Memory B cell (primary cell): ENCODE measurements around the gene FOXL2NB.
"Not testable (repeated sequence)": the region's sequence is repeated elsewhere in the genome, so short reads cannot be mapped to it uniquely, and the experiment has no call there.

Source experiments
- ATAC-seq: fragments of 150-1000 bp; cut with Tn5 transposase; 2 replicates; pipeline ENCODE4 v1.10.0; 2021; ENCODE audit warnings: low read depth, mild to moderate bottlenecking, moderate library complexity
- DNase-seq, 2 donors: peaks; one replicate each; pipeline ENCODE4 v3.0.0; 2022; ENCODE audit warnings: low spot score in 2 of 2
- H3K27ac Mint-ChIP-seq: one replicate; pipeline ENCODE4 v1.8.0; 2022; ENCODE audit warnings: mild to moderate bottlenecking, moderate library complexity, mixed read lengths
- H3K27me3 Mint-ChIP-seq: one replicate; pipeline ENCODE4 v1.8.0; 2022; ENCODE audit warnings: mixed read lengths
- H3K36me3 Mint-ChIP-seq: one replicate; pipeline ENCODE4 v1.8.0; 2022; ENCODE audit warnings: mild to moderate bottlenecking, mixed read lengths
- H3K4me1 Mint-ChIP-seq: one replicate; pipeline ENCODE4 v1.8.0; 2022; ENCODE audit warnings: mixed read lengths
- H3K4me3 Mint-ChIP-seq: one replicate; pipeline ENCODE4 v1.8.0; 2022; ENCODE audit warnings: mild to moderate bottlenecking, moderate library complexity, mixed read lengths
- H3K9me3 Mint-ChIP-seq: one replicate; pipeline ENCODE4 v1.8.0; 2022; ENCODE audit warnings: mixed read lengths

The FOXL2NB gene

DNA sequence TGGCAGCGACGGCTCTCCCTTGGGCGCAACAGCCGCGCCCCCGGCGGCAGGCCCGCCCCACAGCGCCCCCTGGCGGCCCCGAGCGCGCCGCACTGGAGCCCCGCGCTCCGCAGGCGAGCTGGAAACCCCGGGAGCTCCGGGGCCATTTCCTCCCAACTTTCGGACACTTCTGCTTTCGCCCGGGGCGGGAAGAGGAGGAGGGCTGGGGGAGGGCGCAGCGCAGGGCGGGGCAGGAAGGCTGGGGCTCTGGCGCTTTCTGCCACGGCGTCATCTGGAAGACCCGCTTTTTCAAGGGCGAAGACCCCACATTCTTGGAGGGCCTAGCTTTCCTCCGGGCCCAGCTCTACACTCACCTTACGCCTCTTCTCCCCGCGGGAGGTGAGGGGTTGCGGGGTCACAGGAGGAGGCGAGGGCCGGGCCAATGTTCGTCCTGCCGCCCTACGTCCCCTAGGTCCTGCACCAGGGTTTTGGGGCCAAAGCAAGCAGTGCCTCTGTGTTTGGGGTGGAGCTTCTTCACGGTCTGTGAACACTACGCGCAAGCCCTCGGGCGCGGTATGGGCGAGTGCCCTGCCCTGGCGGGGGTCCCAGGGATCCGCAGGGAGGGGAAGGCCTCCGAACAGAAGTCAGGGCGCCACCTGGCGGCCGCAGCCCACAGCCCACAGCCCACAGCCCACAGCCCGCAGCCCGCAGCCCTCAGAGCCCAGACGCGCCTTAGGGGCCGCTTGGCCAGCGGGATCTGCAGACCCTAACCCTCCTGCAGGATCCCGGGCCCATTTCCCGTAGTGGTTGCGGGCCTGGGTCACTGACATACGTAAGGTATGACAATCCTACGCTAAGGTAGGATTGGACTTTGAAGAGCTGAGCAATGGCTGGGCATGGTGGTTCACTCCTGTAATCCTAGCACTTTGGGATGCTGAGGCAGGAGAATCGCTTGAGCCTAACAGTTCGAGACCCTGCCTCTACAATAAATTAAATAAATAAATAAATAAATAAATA lies 31.2 kb upstream of the FOXL2NB start:
- peak; percentile 85 to 92 for DNase-seq
- peak; percentile 84 for ATAC-seq
- H3K4me1 Mint-ChIP-seq: peaks cover 6% of the 10 kb centered on the region
- no peaks in the 10 kb centered on the region for H3K36me3 Mint-ChIP-seq
- H3K27me3 Mint-ChIP-seq: peaks cover 2% of the 10 kb centered on the region
- H3K27ac Mint-ChIP-seq: peak overlapping the region; percentile 76
- H3K4me3 Mint-ChIP-seq: peak overlapping the region; percentile 91
- H3K9me3 Mint-ChIP-seq: no peaks in the 10 kb centered on the region

DNA sequence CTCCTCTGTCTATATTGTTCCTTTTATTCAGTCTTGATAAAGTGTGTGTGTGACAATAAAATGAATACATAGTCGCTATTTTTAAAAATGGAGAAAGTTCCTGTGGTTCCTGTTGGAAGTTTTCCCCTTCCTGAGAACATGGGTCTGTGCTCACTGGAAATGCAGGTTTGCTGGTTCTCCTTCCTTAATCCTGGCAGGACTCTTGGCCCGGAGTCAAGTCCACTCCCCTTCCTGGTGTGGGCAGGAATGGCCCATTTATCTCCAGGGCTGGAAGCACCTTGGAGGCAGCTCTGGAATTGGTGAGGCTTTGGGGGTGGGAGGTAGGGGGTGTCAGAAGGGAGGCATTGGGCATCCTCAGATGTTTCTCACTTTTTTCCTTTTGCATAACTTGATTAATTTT lies 30.2 kb upstream of the FOXL2NB start:
- Mint-ChIP-seq H3K4me1 (peaks cover 6% of the 10 kb centered on the region), H3K4me3 (no peak overlapping the region)

DNA sequence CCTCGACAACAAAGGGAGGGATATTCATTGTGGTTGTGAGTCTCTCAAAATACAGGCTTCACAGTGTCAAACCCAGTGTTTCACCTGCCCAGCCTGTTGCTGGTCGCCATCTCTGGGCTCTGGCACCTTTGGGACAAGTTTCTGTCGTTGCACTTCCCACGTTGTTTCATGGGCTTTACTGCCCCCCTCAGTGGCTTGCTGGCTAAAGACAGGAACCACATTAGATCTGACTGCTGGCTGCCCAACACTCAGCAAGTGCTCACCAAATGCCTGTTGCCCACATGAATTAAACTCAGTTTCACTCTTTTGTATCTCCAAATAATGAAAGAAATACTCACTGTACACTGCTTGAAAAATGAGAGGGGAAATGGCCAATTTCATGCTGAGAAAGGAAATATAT lies 27.7 kb upstream of the FOXL2NB start:
- H3K36me3 Mint-ChIP-seq: no peaks in the 10 kb centered on the region

More for the DNA sequence above, 30.2 kb upstream of the FOXL2NB start:
- DNase-seq: no peak
- Mint-ChIP-seq H3K36me3 (no peaks in the 10 kb centered on the region), H3K27ac (no peak overlapping the region), H3K9me3 (no peaks in the 10 kb centered on the region), H3K27me3 (peaks cover 2% of the 10 kb centered on the region)
- ATAC-seq: no peak

DNA sequence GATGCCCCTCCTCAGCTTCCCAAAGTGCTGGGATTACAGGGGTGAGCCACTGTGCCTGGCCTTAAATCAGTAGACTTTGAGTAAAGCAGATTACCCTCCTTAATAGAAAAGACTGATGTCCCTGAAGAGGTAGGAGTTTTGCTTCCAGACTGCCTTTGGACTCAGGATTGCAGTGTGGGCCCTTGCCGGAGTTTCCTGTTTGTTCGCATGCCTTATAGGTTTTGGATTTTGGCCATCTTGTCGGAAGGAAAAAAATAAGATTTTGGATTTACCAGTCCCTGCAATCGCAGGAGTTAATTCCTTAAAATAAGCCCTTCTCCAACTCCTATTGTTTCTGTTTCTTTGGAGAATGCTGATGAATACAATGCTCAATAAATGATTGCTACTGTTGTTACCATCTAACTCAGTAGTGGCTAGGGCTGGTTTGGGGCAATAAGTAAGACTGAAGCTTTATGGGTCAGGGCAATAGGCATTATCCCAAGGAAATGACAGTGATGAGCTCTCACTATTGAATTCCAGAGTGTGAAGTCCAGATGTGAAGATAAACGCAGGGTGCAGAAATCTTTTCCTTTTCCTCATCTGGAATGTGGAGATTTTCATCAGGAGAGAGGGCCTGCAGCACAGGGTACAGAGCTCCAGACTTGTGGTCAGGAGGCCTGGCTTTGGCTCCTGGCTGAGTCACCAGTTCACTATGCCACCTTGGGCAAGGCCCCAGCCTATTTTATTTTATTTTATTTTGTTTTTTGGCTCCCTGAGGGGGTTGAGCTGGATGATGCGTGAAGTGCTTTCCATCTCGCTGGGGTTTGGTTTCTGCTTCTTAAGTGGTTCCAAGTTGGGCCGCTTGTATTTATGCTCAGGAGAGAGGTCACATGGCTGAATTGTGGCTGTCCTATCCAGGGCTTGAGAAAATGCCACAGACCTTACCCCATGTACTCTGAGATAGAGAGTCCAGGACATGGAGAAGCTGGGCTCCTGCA lies 25.4 kb upstream of the FOXL2NB start:
- Mint-ChIP-seq H3K4me1 (no peaks in the 10 kb centered on the region), H3K9me3 (no peaks in the 10 kb centered on the region), H3K27me3 (peaks cover 6% of the 10 kb centered on the region), H3K36me3 (no peaks in the 10 kb centered on the region), H3K4me3 (no peak overlapping the region), H3K27ac (no peak overlapping the region)
- DNase-seq (no peak), ATAC-seq (no peak)

More for the DNA sequence above, 27.7 kb upstream of the FOXL2NB start:
- Mint-ChIP-seq H3K4me1 (peaks cover 6% of the 10 kb centered on the region), H3K27me3 (peaks cover 4% of the 10 kb centered on the region), H3K4me3 (no peak overlapping the region), H3K9me3 (no peaks in the 10 kb centered on the region), H3K27ac (no peak overlapping the region)
- ATAC-seq: no peak
- DNase-seq: no peak

DNA sequence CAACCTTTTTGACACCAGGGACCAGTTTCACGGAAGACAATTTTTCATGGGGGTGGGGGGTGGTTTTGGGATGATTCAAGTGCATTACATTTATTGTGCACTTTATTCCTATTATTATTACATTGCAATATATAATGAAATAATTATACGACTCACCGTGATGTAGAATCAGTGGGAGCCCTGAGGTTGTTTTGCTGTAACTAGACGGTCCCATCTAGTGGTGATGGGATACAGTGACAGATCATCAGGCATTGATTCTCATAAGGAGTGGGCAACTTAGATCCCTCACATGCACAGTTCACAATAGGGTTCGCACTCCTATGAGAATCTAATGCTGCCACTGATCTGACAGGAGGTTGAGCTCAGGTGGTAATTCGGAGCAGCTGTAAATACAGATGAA lies 24.6 kb upstream of the FOXL2NB start:
- not testable (repeated sequence) for ATAC-seq, H3K27ac Mint-ChIP-seq

DNA sequence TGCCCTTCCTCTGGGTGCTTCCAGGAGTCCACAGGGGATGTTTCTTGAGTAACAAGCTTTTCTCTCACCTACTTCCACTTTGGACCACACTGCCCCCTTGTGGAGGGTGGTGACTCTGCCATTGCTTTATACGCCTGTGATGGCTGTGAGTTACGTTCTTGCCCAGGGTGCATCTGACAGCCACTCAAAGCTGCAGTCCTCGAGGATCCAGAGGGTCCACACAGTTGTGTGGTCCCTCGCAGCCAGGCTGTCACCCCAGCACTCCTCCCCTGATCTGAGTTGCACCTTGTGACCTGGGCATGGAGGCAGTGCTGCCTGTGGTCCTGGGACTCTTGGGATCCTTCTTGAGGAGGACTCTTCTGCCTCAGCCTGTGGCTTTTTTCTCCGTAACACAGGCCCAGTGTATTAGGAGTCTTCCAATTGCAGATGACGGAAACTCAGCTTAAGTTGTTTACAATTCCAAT lies 23.5 kb upstream of the FOXL2NB start:
- H3K27me3 Mint-ChIP-seq: peaks cover 6% of the 10 kb centered on the region
- no peak overlapping the region for H3K27ac Mint-ChIP-seq
- peak; percentile 83 to 87 for DNase-seq
- H3K36me3 Mint-ChIP-seq: no peaks in the 10 kb centered on the region
- no peaks in the 10 kb centered on the region for H3K9me3 Mint-ChIP-seq
- H3K4me1 Mint-ChIP-seq: no peaks in the 10 kb centered on the region
- no peak overlapping the region for H3K4me3 Mint-ChIP-seq
- ATAC-seq: peak; percentile 95

More for the DNA sequence above, 24.6 kb upstream of the FOXL2NB start:
- not testable (repeated sequence) for H3K4me3 Mint-ChIP-seq, DNase-seq, H3K36me3 Mint-ChIP-seq, H3K4me1 Mint-ChIP-seq, H3K27me3 Mint-ChIP-seq, H3K9me3 Mint-ChIP-seq

DNA sequence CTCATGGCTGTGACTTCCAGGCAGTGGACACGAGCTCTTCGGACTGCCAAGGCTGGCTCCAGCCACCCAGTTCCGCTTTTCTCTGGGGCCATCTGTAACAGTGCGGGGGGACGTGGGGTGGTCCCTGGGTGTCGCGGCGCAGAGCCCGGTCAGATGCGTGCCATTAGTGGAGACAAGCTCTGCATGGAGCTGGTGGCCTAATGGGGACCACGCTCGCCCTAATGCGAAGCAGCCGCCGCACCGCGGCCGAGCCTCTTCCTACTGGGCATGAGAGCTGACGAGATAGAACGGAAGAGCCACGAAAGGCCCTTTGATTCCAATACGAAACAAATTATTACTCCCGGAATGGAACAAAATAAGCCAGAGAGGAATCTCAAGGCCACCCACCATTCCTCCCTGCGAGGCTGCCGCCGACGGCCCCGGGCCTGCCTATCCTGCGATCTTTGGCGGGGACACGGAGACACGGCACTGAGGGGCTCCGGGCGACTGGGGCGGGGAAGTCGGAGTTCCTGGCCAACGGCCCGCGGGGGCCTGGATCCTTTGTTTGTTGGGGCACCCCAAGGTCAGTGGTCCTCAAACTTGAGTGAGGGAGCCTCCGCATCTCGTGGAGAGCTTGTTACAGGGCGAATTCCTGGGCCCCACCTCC lies 18.2 kb upstream of the FOXL2NB start:
- peaks cover 6% of the 10 kb centered on the region for H3K27me3 Mint-ChIP-seq

DNA sequence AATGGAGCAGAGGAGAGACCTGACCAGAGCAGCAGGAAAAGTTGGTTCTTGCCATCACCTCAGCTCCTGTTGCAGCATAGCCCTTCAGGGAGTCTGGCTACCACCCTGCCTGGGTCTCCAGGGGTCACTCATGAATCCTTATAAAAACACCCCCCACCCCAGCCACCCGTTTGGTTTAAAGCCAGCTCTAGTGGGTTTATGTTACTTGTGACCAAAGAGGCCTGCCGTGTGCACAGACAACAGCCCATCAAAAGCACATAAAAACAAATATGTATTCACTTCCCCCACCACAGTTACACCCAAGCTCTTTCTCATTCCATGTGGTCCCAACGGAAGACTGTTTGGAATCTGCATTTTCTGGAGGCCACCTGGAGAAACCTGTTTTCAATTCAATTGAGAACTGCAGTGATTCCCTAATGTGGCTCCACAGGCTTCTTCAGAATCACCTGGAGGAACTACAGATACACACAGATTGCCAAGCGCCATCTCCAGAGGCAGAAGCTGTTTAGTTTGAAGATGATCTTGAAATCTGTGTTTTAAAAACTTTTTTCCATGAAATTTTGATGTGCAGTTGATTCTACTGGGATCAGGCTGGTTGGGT lies 13.8 kb upstream of the FOXL2NB start:
- ATAC-seq: no peak
- Mint-ChIP-seq H3K9me3 (no peaks in the 10 kb centered on the region), H3K4me1 (peaks cover 9% of the 10 kb centered on the region), H3K27me3 (peaks cover 25% of the 10 kb centered on the region), H3K4me3 (no peak overlapping the region), H3K36me3 (no peaks in the 10 kb centered on the region), H3K27ac (no peak overlapping the region)
- DNase-seq: no peak

More for the DNA sequence above, 18.2 kb upstream of the FOXL2NB start:
- Mint-ChIP-seq H3K27ac (no peak overlapping the region), H3K4me3 (no peak overlapping the region), H3K36me3 (no peaks in the 10 kb centered on the region), H3K4me1 (no peaks in the 10 kb centered on the region), H3K9me3 (no peaks in the 10 kb centered on the region)
- ATAC-seq (no peak), DNase-seq (no peak)

DNA sequence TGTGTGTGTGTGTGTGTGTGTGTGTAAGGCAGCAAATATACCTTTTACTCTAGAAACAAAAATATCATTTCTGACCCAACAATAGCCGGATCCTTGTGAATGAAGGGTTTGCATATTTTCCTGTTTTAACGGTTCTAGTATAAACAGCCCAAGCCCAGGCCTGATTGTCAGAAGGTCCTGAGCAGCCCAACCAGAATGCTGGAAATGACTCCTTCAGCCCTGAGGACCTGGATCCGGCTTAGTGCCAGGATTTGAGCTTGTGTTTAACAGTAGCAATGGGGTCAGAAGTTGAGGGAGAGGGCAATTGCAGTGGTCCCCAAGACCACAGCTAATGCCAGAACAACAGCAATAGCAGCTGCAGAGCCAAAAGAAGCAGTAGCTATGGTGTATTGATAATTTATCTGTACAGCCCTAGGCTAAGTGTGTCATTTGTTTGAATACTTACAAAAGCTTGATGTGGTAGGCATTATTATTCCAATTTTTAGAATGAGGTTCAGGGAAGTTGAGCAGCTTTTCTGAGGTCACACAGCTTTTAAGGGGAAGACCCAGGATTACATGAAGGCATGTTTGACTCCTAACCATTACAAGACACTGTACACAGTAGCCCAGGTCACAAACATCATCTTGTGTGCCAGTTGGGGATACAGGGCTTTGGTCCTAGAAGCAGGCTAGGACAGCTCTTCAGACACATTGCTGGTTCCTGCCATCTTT lies 12.9 kb upstream of the FOXL2NB start:
- H3K27me3 Mint-ChIP-seq: peaks cover 30% of the 10 kb centered on the region
- H3K9me3 Mint-ChIP-seq: no peaks in the 10 kb centered on the region
- no peak overlapping the region for H3K27ac Mint-ChIP-seq
- no peak overlapping the region for H3K4me3 Mint-ChIP-seq
- H3K4me1 Mint-ChIP-seq: peaks cover 9% of the 10 kb centered on the region
- ATAC-seq: no peak
- no peaks in the 10 kb centered on the region for H3K36me3 Mint-ChIP-seq
- no peak for DNase-seq

DNA sequence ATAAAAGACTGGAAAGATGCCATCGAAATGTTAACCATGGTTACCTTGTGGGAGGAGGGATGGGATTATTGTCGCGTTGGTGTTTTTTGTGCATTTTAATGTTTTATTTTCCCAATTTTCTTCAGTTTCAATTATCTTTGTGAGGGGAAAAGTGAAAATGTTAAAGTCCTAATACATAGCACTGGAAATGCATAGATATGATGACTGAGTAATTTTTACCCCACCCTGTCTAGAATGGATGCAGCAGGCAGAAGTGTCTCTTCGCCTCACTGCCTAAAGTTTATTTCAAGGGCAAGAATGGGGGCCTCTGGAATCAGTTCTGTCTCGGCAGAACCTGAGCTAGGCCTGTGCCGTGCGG lies 11.5 kb upstream of the FOXL2NB start:
- Mint-ChIP-seq H3K27ac (no peak overlapping the region), H3K4me3 (peak overlapping the region; percentile 75), H3K27me3 (peaks cover 29% of the 10 kb centered on the region), H3K4me1 (peaks cover 9% of the 10 kb centered on the region), H3K36me3 (no peaks in the 10 kb centered on the region), H3K9me3 (no peaks in the 10 kb centered on the region)
- no peak for DNase-seq
- peak; percentile 8 for ATAC-seq

DNA sequence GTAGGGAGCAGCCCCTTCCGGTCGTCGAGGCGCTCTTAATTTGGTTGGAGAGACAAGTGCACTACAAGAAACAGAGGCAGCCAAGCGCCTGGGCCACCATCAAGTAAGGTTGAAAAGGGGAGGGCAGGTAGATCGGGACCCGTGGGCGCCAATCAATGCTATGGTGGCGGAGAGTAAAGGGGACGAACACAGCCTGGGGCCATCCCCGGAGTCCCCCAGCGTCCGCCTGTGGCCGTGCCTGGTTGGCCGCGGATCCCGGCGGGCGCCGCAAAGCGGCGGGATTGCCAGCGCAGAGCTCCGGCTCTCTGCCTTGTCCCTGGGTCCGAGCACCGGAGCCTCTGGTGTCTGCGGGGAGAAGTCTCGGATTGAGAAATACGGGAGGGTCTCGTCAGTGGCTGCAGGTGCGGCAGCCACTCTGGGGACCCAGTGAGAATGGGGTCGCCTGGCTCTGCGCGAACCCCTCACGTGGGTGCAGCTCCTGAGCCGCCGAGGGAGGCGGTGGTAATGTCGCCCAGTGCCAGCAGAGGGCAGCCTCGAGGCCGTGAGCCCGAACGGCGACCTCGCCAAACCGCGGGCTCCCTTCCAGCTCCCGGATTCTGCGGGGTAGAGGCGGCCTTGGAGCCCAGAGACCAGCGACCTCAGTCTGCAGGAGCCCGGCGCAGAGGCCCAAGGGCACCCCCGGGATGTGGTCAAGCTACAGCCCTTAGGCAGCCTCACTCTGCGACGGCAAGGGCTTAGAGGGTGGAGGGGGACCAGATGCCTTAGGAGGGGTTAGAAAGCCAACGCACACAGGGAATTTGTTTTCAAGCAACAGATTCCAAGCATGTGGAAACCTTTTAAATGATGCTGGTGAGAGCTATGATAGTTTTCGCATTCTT lies 10.9 kb upstream of the FOXL2NB start:
- H3K4me1 Mint-ChIP-seq: peaks cover 9% of the 10 kb centered on the region
- H3K9me3 Mint-ChIP-seq: no peaks in the 10 kb centered on the region
- peak; percentile 76 for ATAC-seq
- no peak overlapping the region for H3K27ac Mint-ChIP-seq
- no peaks in the 10 kb centered on the region for H3K36me3 Mint-ChIP-seq
- peak overlapping the region; percentile 75 for H3K4me3 Mint-ChIP-seq
- DNase-seq: peak; percentile 70 to 86
- peaks cover 33% of the 10 kb centered on the region for H3K27me3 Mint-ChIP-seq
